ENCODE results near the gene ACLY. TPM values are rescaled to one million over a fixed set of nuclear protein-coding genes. Genes with fewer than 3 reads are reported as not detected.

ACLY gene
- total and polyA plus RNA-seq, 2 of the 13 experiments (the other 11 are each of a cell fraction or from before 2014, with no cell fraction given): 111 to 218 TPM

- TF ChIP-seq PAXIP1 (CRISPR knock-in tag; conservative IDR thresholded peaks at IDR 0.05) (peak; percentile 67), ZBTB2 (CRISPR knock-in tag; IDR thresholded peaks at IDR 0.05; ENCODE audit: low read depth) (no peak), SMYD3 (CRISPR knock-in tag; IDR thresholded peaks at IDR 0.05) (no peak), ZNF616 (CRISPR knock-in tag; IDR thresholded peaks at IDR 0.05; ENCODE audit: low read depth) (no peak), MAZ (IDR thresholded peaks at IDR 0.05; ENCODE audit: borderline replicate concordance, low read depth, low read length) (no peak), MAZ (CRISPR knock-in tag; IDR thresholded peaks at IDR 0.05; ENCODE audit: low read depth) (0 out of 2 replicates have a peak, but pooled peaks have one; percentile 28), MTA1 (CRISPR knock-in tag; IDR thresholded peaks at IDR 0.05; ENCODE audit: borderline replicate concordance) (peak; percentile 79), TMF1 (CRISPR knock-in tag; IDR thresholded peaks at IDR 0.05; ENCODE audit: low read depth) (no peak), ZBTB4 (CRISPR knock-in tag; IDR thresholded peaks at IDR 0.05; ENCODE audit: borderline replicate concordance) (peak; percentile 69; the same call in 1 of the 2 replicates), ZFX (CRISPR knock-in tag; IDR thresholded peaks at IDR 0.05; ENCODE audit: low read depth) (peak; percentile 20; the same call in 1 of the 2 replicates), RAD21 (CRISPR knock-in tag; IDR thresholded peaks at IDR 0.05) (no peak), DMTF1 (CRISPR knock-in tag; IDR thresholded peaks at IDR 0.05) (no peak), ZBTB7B (CRISPR knock-in tag; IDR thresholded peaks at IDR 0.05) (peak; percentile 30; the same call in 1 of the 2 replicates), PHF21A (CRISPR knock-in tag; IDR thresholded peaks at IDR 0.05) (0 out of 2 replicates have a peak, but pooled peaks have one; percentile 32)
Observed at GRCh38 chr17:41905172-41905571, 13.6 kb downstream of the ACLY start (continued).

All from HepG2 (cell line).